ENCODE measurements around the gene RAB23. TPM values are rescaled to one million over a fixed set of nuclear protein-coding genes. Genes with fewer than 3 reads are reported as not detected.

Gene RAB23
- total and polyA plus RNA-seq, 2 experiments from 2014 or later: 20.2 to 37.2 TPM

DNA sequence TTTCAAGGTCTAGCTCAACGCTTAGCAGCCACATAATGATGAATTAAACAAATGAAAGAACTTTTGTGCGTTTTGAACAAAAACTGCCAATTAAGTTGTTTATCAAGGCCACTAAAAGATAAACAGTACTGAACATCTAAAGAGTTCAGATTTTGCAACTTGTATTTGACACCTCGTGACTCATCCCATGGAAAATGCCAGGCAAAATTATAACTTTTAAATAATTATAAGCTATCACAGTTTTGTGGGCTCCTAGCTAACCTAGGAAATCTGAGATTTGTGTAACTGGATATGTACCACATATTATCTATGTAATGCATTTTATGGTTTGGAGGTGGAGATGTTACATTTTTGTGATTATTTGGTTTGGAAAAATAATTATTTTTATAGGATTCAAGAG, 59.6 kb downstream of the RAB23 start:
- no peaks in the 10 kb centered on the region for H3K36me3 ChIP-seq (replicated peaks; ENCODE audit: insufficient read depth, low read depth)
- no peaks in the 10 kb centered on the region for H3K4me1 ChIP-seq (ENCODE audit: insufficient read depth)
- H3K27me3 ChIP-seq: no peaks in the 10 kb centered on the region
- H2AFZ ChIP-seq: no peak overlapping the region
- 89% methylated on average over 3 of the region's 3 CpGs for WGBS (ENCODE audit: low lambda C conversion rate, missing lambda C conversion rate)
- H3K4me3 ChIP-seq: no peak overlapping the region
- no peak for DNase-seq (ENCODE audit: low spot score)
- peaks cover 6% of the 10 kb centered on the region for H3K9me3 ChIP-seq (ENCODE audit: low read depth)
- H4K20me1 ChIP-seq (ENCODE audit: insufficient read depth, poor library complexity, severe bottlenecking): no peaks in the 10 kb centered on the region
- no peaks in the 10 kb centered on the region for H3K79me2 ChIP-seq
- H3K4me2 ChIP-seq: no peak overlapping the region
- H3K27ac ChIP-seq: no peak overlapping the region
- TF ChIP-seq EZH2 (IDR thresholded peaks at IDR 0.05; ENCODE audit: borderline replicate concordance) (no peak), EZH2phosphoT487 (IDR thresholded peaks at IDR 0.05; ENCODE audit: low read depth, severe bottlenecking, unreplicated experiment) (no peak)
- TF ChIP-seq, protein P1, sequence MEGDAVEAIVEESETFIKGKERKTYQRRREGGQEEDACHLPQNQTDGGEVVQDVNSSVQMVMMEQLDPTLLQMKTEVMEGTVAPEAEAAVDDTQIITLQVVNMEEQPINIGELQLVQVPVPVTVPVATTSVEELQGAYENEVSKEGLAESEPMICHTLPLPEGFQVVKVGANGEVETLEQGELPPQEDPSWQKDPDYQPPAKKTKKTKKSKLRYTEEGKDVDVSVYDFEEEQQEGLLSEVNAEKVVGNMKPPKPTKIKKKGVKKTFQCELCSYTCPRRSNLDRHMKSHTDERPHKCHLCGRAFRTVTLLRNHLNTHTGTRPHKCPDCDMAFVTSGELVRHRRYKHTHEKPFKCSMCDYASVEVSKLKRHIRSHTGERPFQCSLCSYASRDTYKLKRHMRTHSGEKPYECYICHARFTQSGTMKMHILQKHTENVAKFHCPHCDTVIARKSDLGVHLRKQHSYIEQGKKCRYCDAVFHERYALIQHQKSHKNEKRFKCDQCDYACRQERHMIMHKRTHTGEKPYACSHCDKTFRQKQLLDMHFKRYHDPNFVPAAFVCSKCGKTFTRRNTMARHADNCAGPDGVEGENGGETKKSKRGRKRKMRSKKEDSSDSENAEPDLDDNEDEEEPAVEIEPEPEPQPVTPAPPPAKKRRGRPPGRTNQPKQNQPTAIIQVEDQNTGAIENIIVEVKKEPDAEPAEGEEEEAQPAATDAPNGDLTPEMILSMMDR (IDR thresholded peaks at IDR 0.05; ENCODE audit: poor library complexity): no peak
- H3K9me2 ChIP-seq (replicated peaks; ENCODE audit: insufficient read depth): no peaks in the 10 kb centered on the region

DNA sequence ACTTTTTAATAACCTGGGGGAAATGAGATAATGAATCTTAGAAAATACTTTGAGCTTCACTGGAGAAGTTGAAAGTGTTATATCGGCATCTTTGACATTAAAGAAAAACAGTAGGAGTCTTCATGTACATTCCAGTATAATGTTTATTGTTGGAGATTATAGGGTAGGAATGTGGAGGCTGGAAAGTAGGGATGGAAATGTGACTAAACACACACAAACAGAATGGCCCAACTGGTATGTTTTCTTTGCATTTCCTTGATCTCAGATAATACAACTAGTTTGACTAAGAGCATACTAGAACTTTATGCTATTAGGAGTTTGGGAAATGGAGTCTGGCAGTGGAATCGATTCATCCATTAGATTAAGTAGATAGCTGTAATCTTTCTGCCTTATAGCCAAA, 60.1 kb downstream of the RAB23 start:
- no peaks in the 10 kb centered on the region for H3K27me3 ChIP-seq
- no peaks in the 10 kb centered on the region for H3K36me3 ChIP-seq (replicated peaks; ENCODE audit: insufficient read depth, low read depth)
- no peak overlapping the region for H3K4me2 ChIP-seq
- WGBS (ENCODE audit: low lambda C conversion rate, missing lambda C conversion rate): 84% methylated on average over 2 of the region's 2 CpGs
- H3K9me2 ChIP-seq (replicated peaks; ENCODE audit: insufficient read depth): no peaks in the 10 kb centered on the region
- H4K20me1 ChIP-seq (ENCODE audit: insufficient read depth, poor library complexity, severe bottlenecking): no peaks in the 10 kb centered on the region
- H3K27ac ChIP-seq: no peak overlapping the region
- DNase-seq (ENCODE audit: low spot score): no peak
- H3K4me3 ChIP-seq: no peak overlapping the region
- peaks cover 6% of the 10 kb centered on the region for H3K9me3 ChIP-seq (ENCODE audit: low read depth)
- H3K4me1 ChIP-seq (ENCODE audit: insufficient read depth): no peaks in the 10 kb centered on the region
- no peaks in the 10 kb centered on the region for H3K79me2 ChIP-seq
- TF ChIP-seq EZH2 (IDR thresholded peaks at IDR 0.05; ENCODE audit: borderline replicate concordance): no peak
- no peak for TF ChIP-seq EZH2phosphoT487 (IDR thresholded peaks at IDR 0.05; ENCODE audit: low read depth, severe bottlenecking, unreplicated experiment)
- TF ChIP-seq, protein P1 (IDR thresholded peaks at IDR 0.05; ENCODE audit: poor library complexity): no peak
- H2AFZ ChIP-seq: no peak overlapping the region

DNA sequence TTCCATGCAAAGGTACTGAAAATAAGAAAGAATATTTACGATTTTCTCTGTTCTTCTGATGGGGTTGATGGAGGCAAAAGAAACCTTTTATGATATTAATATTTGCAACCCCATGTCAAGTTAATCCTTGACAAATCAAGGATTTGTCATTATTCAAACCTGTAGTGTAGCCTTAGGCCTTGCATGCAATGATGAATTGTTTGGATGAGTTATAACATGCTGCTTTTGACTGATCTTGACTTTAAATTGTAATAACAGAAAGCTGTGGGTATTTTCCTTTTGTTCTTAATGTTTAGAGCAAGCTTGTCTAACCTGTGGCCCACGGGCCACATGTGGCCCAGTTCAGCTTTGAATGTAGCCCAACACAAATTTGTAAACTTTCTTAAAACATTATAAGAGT, 63.0 kb downstream of the RAB23 start:
- Histone ChIP-seq H3K4me3 (no peak overlapping the region), H3K36me3 (replicated peaks; ENCODE audit: insufficient read depth, low read depth) (no peaks in the 10 kb centered on the region), H3K27ac (no peak overlapping the region), H3K9me2 (replicated peaks; ENCODE audit: insufficient read depth) (no peaks in the 10 kb centered on the region), H3K27me3 (no peaks in the 10 kb centered on the region), H3K79me2 (no peaks in the 10 kb centered on the region), H3K4me1 (ENCODE audit: insufficient read depth) (no peaks in the 10 kb centered on the region), H4K20me1 (ENCODE audit: insufficient read depth, poor library complexity, severe bottlenecking) (no peaks in the 10 kb centered on the region), H3K4me2 (no peak overlapping the region), H3K9me3 (ENCODE audit: low read depth) (no peaks in the 10 kb centered on the region), H2AFZ (no peak overlapping the region)
- WGBS (ENCODE audit: low lambda C conversion rate, missing lambda C conversion rate): 90% methylated on average over 2 of the region's 2 CpGs
- DNase-seq (ENCODE audit: low spot score): no peak
- TF ChIP-seq EZH2phosphoT487 (IDR thresholded peaks at IDR 0.05; ENCODE audit: low read depth, severe bottlenecking, unreplicated experiment) (no peak), EZH2 (IDR thresholded peaks at IDR 0.05; ENCODE audit: borderline replicate concordance) (no peak)
- TF ChIP-seq, protein P1 (IDR thresholded peaks at IDR 0.05; ENCODE audit: poor library complexity): no peak

DNA sequence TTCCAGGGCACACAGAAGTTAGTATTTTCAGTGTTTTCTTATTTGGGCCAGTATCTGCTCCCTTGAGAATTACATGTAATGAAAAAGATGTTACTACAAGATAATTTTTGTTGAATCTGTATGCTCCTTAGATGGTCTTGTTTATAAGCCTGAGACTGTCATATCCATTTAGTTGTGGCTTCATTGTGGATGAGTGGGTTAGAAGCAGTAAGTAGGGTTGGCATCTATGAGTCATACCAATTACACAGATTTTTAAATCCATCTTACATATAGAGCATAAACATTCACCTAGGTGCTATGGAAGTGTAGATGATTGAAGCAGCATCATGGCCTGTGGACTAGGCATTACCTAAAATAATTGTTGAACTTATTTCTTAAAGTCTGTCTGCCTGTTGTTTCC, 63.4 kb downstream of the RAB23 start:
- H3K9me2 ChIP-seq (replicated peaks; ENCODE audit: insufficient read depth): no peaks in the 10 kb centered on the region
- H3K79me2 ChIP-seq: no peaks in the 10 kb centered on the region
- H3K4me1 ChIP-seq (ENCODE audit: insufficient read depth): no peaks in the 10 kb centered on the region
- H4K20me1 ChIP-seq (ENCODE audit: insufficient read depth, poor library complexity, severe bottlenecking): no peaks in the 10 kb centered on the region
- no peak overlapping the region for H3K4me3 ChIP-seq
- TF ChIP-seq EZH2phosphoT487 (IDR thresholded peaks at IDR 0.05; ENCODE audit: low read depth, severe bottlenecking, unreplicated experiment) (no peak), EZH2 (IDR thresholded peaks at IDR 0.05; ENCODE audit: borderline replicate concordance) (no peak)
- TF ChIP-seq, protein P1 (IDR thresholded peaks at IDR 0.05; ENCODE audit: poor library complexity): no peak
- no peaks in the 10 kb centered on the region for H3K27me3 ChIP-seq
- no peak overlapping the region for H3K27ac ChIP-seq
- H3K4me2 ChIP-seq: no peak overlapping the region
- H3K9me3 ChIP-seq (ENCODE audit: low read depth): no peaks in the 10 kb centered on the region
- no peaks in the 10 kb centered on the region for H3K36me3 ChIP-seq (replicated peaks; ENCODE audit: insufficient read depth, low read depth)
- DNase-seq (ENCODE audit: low spot score): no peak
- no peak overlapping the region for H2AFZ ChIP-seq
